ENCODE data around the gene HPX. TPM values are rescaled to one million over a fixed set of nuclear protein-coding genes. Genes with fewer than 3 reads are reported as not detected.

The HPX gene
- total and polyA plus RNA-seq, 12 donors = 0.26 to 25.2 (median 1.7) TPM

DNA sequence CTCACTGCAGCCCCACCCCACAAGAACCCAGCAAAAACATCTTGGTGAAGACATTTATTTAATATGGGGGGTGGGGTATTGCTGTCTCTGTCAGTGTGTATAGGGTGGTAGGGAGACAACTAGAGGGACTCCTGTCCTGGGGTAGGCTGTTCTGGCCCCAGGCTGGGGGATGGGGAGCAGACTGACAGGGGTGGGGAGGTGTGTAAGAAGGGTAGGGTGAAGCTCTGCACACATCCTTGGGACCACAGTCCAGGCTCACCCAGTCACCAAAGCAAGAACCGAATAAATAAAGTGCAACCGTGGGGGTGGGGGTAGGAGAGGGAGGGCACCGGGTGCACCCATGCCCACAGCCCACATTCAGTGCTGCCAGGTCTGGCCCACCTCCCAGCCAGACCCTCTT lies 7.8 kb upstream of the HPX start:
- no peaks in the 10 kb centered on the region for H3K27me3 ChIP-seq
- DNase-seq = no peak
- no peak for TF ChIP-seq POLR2A (IDR thresholded peaks at IDR 0.05)
- TF ChIP-seq, protein P1, sequence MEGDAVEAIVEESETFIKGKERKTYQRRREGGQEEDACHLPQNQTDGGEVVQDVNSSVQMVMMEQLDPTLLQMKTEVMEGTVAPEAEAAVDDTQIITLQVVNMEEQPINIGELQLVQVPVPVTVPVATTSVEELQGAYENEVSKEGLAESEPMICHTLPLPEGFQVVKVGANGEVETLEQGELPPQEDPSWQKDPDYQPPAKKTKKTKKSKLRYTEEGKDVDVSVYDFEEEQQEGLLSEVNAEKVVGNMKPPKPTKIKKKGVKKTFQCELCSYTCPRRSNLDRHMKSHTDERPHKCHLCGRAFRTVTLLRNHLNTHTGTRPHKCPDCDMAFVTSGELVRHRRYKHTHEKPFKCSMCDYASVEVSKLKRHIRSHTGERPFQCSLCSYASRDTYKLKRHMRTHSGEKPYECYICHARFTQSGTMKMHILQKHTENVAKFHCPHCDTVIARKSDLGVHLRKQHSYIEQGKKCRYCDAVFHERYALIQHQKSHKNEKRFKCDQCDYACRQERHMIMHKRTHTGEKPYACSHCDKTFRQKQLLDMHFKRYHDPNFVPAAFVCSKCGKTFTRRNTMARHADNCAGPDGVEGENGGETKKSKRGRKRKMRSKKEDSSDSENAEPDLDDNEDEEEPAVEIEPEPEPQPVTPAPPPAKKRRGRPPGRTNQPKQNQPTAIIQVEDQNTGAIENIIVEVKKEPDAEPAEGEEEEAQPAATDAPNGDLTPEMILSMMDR (IDR thresholded peaks at IDR 0.05) = no peak
- peaks cover 0 to 49% of the 10 kb centered on the region in 2 donors for H3K36me3 ChIP-seq (replicated peaks in 1 of 2)
- intact Hi-C loops (cut with DNase I) = loop anchor here in 1 of 2 donors (5.0 kb wide), 1 partner anchor 66 kb away; no protein-coding TSS in a partner anchor
- no peaks in the 10 kb centered on the region for H3K9me3 ChIP-seq (replicated peaks in 1 of 3)
- WGBS, 4 donors = 83 to 95% (median 89%) methylated on average over 3 of the region's 3 CpGs
- H3K27ac ChIP-seq = no peak overlapping the region
- H3K4me3 ChIP-seq = no peak overlapping the region
- no peaks in the 10 kb centered on the region for H3K4me1 ChIP-seq (replicated peaks in 1 of 2)

DNA sequence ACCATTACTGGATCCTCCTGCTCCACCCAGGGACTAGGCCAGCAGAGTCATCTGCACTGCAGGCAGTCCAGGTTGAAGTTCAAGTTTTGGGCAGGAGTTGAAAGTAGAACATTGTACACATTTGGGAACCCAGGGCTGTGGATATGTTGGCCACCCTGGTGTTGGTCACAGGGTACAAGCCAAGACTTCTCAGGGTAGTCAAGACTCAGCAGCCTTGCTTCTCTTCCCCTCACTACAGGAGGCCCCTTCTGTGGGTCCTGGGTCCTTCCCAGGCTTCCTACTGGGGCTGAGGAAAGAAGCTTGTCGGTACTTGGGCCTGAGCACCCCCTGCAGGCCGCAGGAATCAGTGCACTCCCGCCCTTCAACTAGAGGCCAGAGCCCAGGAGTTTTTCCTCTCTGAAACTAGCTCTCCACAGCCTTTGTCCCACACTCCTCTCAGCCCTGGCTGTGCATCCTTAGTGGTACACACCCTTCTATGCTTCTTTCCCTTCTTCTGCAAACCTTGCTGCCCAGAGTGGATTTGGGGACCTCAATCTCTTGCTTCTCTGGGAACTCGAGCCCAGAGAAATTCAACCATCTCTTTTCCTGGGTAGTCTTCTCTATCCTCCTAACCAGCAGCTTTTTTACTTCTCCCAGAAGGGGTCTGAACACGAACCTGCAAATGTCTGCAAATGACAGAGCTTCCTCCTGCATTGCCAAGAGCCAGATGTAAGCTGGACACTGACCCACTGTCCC lies 2.6 kb upstream of the HPX start:
- H3K27ac ChIP-seq = no peak overlapping the region
- TF ChIP-seq, protein P1 (IDR thresholded peaks at IDR 0.05) = peak; percentile 71 to 88 (median 84)
- TF ChIP-seq POLR2A (IDR thresholded peaks at IDR 0.05) = no peak
- no peaks in the 10 kb centered on the region for H3K4me1 ChIP-seq (replicated peaks in 1 of 2)
- intact Hi-C loops (cut with DNase I) = loop anchor here in 1 of 2 donors (2.0 kb wide), 1 partner anchor 65 kb away; no protein-coding TSS in a partner anchor
- H3K4me3 ChIP-seq = no peak overlapping the region
- peak; percentile 46 to 75 (median 66) for DNase-seq
- H3K27me3 ChIP-seq = no peaks in the 10 kb centered on the region
- 25 to 34% (median 29%) methylated on average over 4 to 5 of the region's 5 CpGs for WGBS, 4 donors
- H3K9me3 ChIP-seq (replicated peaks in 1 of 3) = no peaks in the 10 kb centered on the region
- peaks cover 0 to 3% of the 10 kb centered on the region in 2 donors for H3K36me3 ChIP-seq (replicated peaks in 1 of 2)

DNA sequence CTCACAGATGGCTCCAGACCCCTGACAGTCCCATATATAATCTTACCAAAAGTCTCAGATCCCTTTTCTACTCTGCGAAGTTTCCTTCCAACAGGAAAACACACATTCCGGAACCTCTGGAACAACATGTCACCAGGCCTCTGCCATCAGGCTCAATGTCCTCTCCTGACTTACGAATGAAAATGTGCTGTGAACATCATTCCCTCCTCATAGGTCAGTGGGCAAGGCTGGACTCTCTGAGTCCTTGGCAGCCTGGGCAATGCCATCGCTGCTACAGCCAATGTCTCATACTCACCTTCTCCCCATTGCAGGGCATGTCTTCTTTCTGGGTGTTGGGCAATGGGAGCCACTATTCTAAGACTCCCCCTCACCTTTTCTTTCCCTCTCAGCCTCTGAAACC lies 1.7 kb upstream of the HPX start:
- no peak for DNase-seq
- 81 to 91% (median 84%) methylated on average over 4 of the region's 4 CpGs for WGBS, 4 donors
- H3K36me3 ChIP-seq (replicated peaks in 1 of 2) = peaks cover 0 to 1% of the 10 kb centered on the region in 2 donors
- H3K27ac ChIP-seq = no peak overlapping the region
- no peak for TF ChIP-seq POLR2A (IDR thresholded peaks at IDR 0.05)
- intact Hi-C loops (cut with DNase I) = loop anchor here in 1 of 2 donors (2.0 kb wide), 1 partner anchor 64 kb away; no protein-coding TSS in a partner anchor
- H3K9me3 ChIP-seq (replicated peaks in 1 of 3) = no peaks in the 10 kb centered on the region
- no peak overlapping the region for H3K4me3 ChIP-seq
- H3K4me1 ChIP-seq (replicated peaks in 1 of 2) = no peaks in the 10 kb centered on the region
- H3K27me3 ChIP-seq = no peaks in the 10 kb centered on the region

DNA sequence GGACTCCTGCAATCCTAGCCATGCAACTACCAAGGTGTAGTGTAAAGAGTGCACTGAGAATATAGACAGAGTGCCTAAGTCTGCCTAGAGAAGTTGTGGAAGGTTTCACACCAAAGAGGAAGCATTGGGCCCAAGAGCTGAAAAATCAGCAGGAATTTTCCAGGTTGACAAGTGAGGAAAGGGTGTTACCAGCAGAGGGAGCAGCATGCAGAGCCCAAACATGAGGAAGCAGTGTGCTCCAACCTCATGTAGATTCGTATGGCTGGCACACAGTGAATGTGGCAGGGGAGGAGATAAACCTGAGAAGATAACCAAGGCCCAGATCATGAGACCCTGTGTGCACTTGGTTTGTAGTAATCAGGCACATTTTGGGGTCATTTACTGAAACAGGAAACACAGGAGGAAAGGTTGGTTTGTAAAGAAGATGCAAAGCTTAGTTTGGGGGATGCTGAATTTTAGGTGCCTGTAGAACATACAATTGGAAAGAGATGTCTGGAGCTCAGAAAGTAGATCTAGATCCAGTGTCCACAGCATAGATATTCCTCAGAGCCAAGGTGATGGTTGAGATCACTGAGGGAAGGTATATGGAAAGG lies 1.7 kb downstream of the HPX start:
- H3K9me3 ChIP-seq (replicated peaks in 1 of 3) = no peaks in the 10 kb centered on the region
- H3K27me3 ChIP-seq = no peaks in the 10 kb centered on the region
- intact Hi-C loops (cut with DNase I) = no loop called here
- TF ChIP-seq, protein P1 (IDR thresholded peaks at IDR 0.05) = peak; percentile 59 to 69 (median 66)
- TF ChIP-seq POLR2A (IDR thresholded peaks at IDR 0.05) = no peak
- DNase-seq = peak; percentile 39 to 78 (median 61)
- no peaks in the 10 kb centered on the region for H3K36me3 ChIP-seq (replicated peaks in 1 of 2)
- 0 to 8% (median 6%) methylated on average over 1 of the region's 1 CpG for WGBS, 4 donors
- no peak overlapping the region for H3K27ac ChIP-seq
- no peak overlapping the region for H3K4me3 ChIP-seq
- no peaks in the 10 kb centered on the region for H3K4me1 ChIP-seq (replicated peaks in 1 of 2)

All from adrenal gland (tissue), 12 donors.